ENCODE measurements around the gene AGBL5.

The AGBL5 gene

GRCh38 chr2:27053321-27053720 is 1.9 kb downstream of the AGBL5 start:
- Mint-ChIP-seq H3K27ac (no peak overlapping the region), H3K9me3 (no peaks in the 10 kb centered on the region), H3K27me3 (no peaks in the 10 kb centered on the region), H3K4me3 (peak overlapping the region; percentile 57), H3K36me3 (peaks cover 16% of the 10 kb centered on the region), H3K4me1 (peaks cover 19% of the 10 kb centered on the region)
- ATAC-seq (ENCODE audit: low read depth) (no peak), DNase-seq (ENCODE audit: low spot score in 2 of 2) (no peak)

DNA sequence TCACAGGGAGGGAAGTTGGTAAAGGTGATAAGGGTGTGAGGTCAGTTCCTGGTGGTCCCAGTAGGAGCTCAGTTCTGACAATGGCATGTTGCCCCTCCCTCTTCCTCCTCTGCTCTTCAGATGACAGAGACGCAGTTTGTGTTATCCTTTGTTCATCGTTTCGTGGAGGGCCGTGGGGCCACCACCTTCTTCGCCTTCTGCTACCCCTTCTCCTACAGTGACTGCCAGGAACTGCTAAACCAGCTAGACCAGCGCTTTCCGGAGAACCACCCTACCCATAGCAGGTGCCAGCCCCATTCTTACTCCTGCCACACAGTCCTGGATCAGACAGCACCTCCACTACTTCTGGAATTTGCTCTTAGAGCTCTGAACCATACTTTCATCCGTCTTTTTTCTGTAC is 2.3 kb downstream of the AGBL5 start:
- no peak overlapping the region for H3K4me3 Mint-ChIP-seq
- peaks cover 19% of the 10 kb centered on the region for H3K4me1 Mint-ChIP-seq
- H3K36me3 Mint-ChIP-seq: peaks cover 18% of the 10 kb centered on the region
- no peaks in the 10 kb centered on the region for H3K27me3 Mint-ChIP-seq
- DNase-seq (ENCODE audit: low spot score in 2 of 2): no peak
- no peaks in the 10 kb centered on the region for H3K9me3 Mint-ChIP-seq
- no peak for ATAC-seq (ENCODE audit: low read depth)
- H3K27ac Mint-ChIP-seq: no peak overlapping the region

GRCh38 chr2:27054721-27055120 is 3.3 kb downstream of the AGBL5 start:
- Mint-ChIP-seq H3K4me3 (no peak overlapping the region), H3K4me1 (peaks cover 15% of the 10 kb centered on the region), H3K9me3 (no peaks in the 10 kb centered on the region), H3K27ac (no peak overlapping the region), H3K27me3 (no peaks in the 10 kb centered on the region), H3K36me3 (peaks cover 20% of the 10 kb centered on the region)
- ATAC-seq (ENCODE audit: low read depth) (no peak), DNase-seq (ENCODE audit: low spot score in 2 of 2) (no peak)

DNA sequence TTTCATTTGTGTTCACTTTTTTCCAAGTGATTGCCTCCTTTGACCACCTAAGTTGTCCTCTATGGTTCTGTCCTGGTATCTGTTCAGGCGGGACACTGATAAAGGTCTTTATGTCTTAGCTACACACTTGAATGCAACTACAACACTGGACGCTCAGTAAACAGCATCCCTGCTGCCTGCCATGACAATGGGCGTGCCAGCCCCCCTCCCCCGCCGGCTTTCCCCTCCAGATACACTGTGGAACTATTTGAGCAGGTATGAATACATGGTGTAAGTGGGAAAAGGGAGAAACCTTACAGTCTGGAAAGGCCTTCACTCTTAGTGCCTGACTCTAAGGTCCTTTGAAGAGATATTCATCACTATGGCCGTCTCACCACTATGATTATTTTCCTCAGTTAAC is 5.7 kb downstream of the AGBL5 start:
- ATAC-seq (ENCODE audit: low read depth) (no peak), DNase-seq (ENCODE audit: low spot score in 2 of 2) (no peak)
- H3K4me3 Mint-ChIP-seq: no peak overlapping the region
- no peaks in the 10 kb centered on the region for H3K27me3 Mint-ChIP-seq
- H3K4me1 Mint-ChIP-seq: peaks cover 5% of the 10 kb centered on the region
- no peaks in the 10 kb centered on the region for H3K9me3 Mint-ChIP-seq
- H3K36me3 Mint-ChIP-seq: peaks cover 20% of the 10 kb centered on the region
- H3K27ac Mint-ChIP-seq: no peak overlapping the region

DNA sequence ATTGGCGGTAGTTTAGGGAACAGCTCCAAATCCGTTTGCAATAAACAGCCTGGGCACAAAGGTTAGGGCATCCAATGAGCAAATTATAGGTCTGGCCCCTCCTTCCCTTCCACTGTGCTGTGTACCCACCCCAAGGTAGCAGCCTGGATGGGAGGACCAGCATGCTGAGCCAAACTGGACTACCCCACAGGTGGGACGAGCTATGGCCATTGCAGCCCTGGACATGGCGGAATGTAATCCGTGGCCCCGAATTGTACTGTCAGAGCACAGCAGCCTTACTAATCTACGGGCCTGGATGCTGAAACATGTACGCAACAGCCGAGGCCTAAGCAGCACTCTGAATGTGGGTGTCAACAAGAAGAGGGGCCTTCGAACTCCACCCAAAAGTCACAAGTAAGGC is 6.7 kb downstream of the AGBL5 start:
- no peak overlapping the region for H3K27ac Mint-ChIP-seq
- H3K4me3 Mint-ChIP-seq: no peak overlapping the region
- peaks cover 7% of the 10 kb centered on the region for H3K4me1 Mint-ChIP-seq
- no peaks in the 10 kb centered on the region for H3K27me3 Mint-ChIP-seq
- ATAC-seq (ENCODE audit: low read depth) (no peak), DNase-seq (ENCODE audit: low spot score in 2 of 2) (no peak)
- no peaks in the 10 kb centered on the region for H3K9me3 Mint-ChIP-seq
- peaks cover 23% of the 10 kb centered on the region for H3K36me3 Mint-ChIP-seq

DNA sequence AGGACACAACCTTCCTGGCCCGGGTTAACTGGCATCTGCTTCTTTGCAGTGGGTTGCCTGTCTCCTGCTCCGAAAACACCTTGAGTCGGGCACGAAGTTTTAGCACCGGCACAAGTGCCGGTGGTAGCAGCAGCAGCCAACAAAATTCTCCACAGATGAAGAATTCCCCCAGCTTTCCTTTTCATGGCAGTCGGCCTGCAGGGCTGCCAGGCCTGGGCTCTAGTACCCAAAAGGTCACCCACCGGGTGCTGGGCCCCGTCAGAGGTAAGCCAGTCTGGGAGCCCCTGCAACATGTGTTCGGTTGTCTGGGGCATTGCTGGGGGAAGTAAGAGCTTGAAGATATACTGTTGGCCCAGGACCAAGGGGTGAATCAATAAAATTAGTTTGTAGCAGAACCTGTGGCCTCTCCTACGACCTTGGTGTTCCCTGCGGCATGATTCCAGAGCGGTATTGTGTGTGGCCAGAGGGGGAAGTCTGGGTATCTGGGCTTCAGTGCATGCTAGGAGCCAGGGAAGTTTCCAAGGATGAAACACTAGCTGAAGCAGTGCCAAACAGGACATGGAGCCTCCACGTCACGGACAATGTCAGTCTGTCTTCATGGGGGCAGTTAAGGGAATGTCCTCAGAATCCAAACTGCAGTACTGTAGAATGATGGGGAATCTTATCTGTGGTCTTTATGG is 7.8 kb downstream of the AGBL5 start:
- no peak for ATAC-seq (ENCODE audit: low read depth)
- Mint-ChIP-seq H3K4me3 (no peak overlapping the region), H3K27ac (no peak overlapping the region), H3K36me3 (peaks cover 18% of the 10 kb centered on the region), H3K27me3 (no peaks in the 10 kb centered on the region), H3K4me1 (peaks cover 10% of the 10 kb centered on the region), H3K9me3 (no peaks in the 10 kb centered on the region)
- DNase-seq (ENCODE audit: low spot score in 2 of 2): no peak

- H3K4me1 Mint-ChIP-seq: peaks cover 7% of the 10 kb centered on the region
- ATAC-seq (ENCODE audit: low read depth) (no peak), DNase-seq (ENCODE audit: low spot score in 2 of 2) (no peak)
- no peaks in the 10 kb centered on the region for H3K27me3 Mint-ChIP-seq
- H3K36me3 Mint-ChIP-seq: peaks cover 13% of the 10 kb centered on the region
- no peak overlapping the region for H3K27ac Mint-ChIP-seq
- no peak overlapping the region for H3K4me3 Mint-ChIP-seq
- no peaks in the 10 kb centered on the region for H3K9me3 Mint-ChIP-seq
Measured at GRCh38 chr2:27060323-27060722, 8.9 kb downstream of the AGBL5 start.

GRCh38 chr2:27065128-27065527 is 13.7 kb downstream of the AGBL5 start:
- H3K9me3 Mint-ChIP-seq: no peaks in the 10 kb centered on the region
- no peak overlapping the region for H3K27ac Mint-ChIP-seq
- peaks cover 26% of the 10 kb centered on the region for H3K4me1 Mint-ChIP-seq
- H3K36me3 Mint-ChIP-seq: peaks cover 23% of the 10 kb centered on the region
- ATAC-seq (ENCODE audit: low read depth) (no peak), DNase-seq (ENCODE audit: low spot score in 2 of 2) (no peak)
- no peaks in the 10 kb centered on the region for H3K27me3 Mint-ChIP-seq
- no peak overlapping the region for H3K4me3 Mint-ChIP-seq

DNA sequence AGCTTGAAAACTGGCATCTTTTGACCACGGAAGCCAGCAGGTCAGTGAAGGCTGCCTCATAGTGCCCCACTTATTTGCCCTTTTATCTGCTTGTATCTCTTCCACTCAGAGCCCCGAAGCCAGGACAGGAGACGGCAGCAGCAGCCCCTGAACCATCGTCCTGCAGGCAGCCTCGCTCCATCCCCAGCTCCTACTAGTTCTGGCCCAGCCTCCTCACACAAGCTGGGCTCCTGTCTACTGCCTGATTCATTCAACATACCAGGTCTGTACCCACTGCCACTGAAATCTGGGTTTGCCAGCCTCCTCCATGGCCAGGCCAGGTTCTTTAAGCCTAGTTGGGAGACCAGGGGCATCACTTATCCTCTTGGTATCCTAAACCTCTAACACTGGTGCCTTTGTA is 15.9 kb downstream of the AGBL5 start:
- H3K27ac Mint-ChIP-seq: no peak overlapping the region
- no peaks in the 10 kb centered on the region for H3K9me3 Mint-ChIP-seq
- no peak for DNase-seq (ENCODE audit: low spot score in 2 of 2)
- peaks cover 23% of the 10 kb centered on the region for H3K36me3 Mint-ChIP-seq
- H3K4me3 Mint-ChIP-seq: no peak overlapping the region
- H3K27me3 Mint-ChIP-seq: no peaks in the 10 kb centered on the region
- peaks cover 32% of the 10 kb centered on the region for H3K4me1 Mint-ChIP-seq
- no peak for ATAC-seq (ENCODE audit: low read depth)

GRCh38 chr2:27069436-27069835 is 18.0 kb downstream of the AGBL5 start:
- no peaks in the 10 kb centered on the region for H3K27me3 Mint-ChIP-seq
- H3K4me1 Mint-ChIP-seq: peaks cover 28% of the 10 kb centered on the region
- H3K36me3 Mint-ChIP-seq: peaks cover 19% of the 10 kb centered on the region
- no peak overlapping the region for H3K4me3 Mint-ChIP-seq
- H3K27ac Mint-ChIP-seq: peak overlapping the region; percentile 93
- ATAC-seq (ENCODE audit: low read depth) (no peak), DNase-seq (ENCODE audit: low spot score in 2 of 2) (no peak)
- H3K9me3 Mint-ChIP-seq: no peaks in the 10 kb centered on the region

- no peaks in the 10 kb centered on the region for H3K9me3 Mint-ChIP-seq
- peaks cover 34% of the 10 kb centered on the region for H3K4me1 Mint-ChIP-seq
- H3K4me3 Mint-ChIP-seq: peak overlapping the region; percentile 98
- H3K27ac Mint-ChIP-seq: peak overlapping the region; percentile 93
- H3K36me3 Mint-ChIP-seq: peaks cover 19% of the 10 kb centered on the region
- H3K27me3 Mint-ChIP-seq: no peaks in the 10 kb centered on the region
- DNase-seq (ENCODE audit: low spot score in 2 of 2): no peak
- ATAC-seq (ENCODE audit: low read depth): no peak
Measured at GRCh38 chr2:27069961-27070618, 18.6 kb downstream of the AGBL5 start.

GRCh38 chr2:27070653-27071276 is 19.3 kb downstream of the AGBL5 start:
- H3K9me3 Mint-ChIP-seq: no peaks in the 10 kb centered on the region
- peaks cover 17% of the 10 kb centered on the region for H3K36me3 Mint-ChIP-seq
- H3K27ac Mint-ChIP-seq: peak overlapping the region; percentile 93
- DNase-seq (ENCODE audit: low spot score in 2 of 2): no peak
- H3K4me1 Mint-ChIP-seq: peaks cover 34% of the 10 kb centered on the region
- H3K27me3 Mint-ChIP-seq: no peaks in the 10 kb centered on the region
- H3K4me3 Mint-ChIP-seq: peak overlapping the region; percentile 98
- peak; percentile 2 for ATAC-seq (ENCODE audit: low read depth)

- ATAC-seq (ENCODE audit: low read depth) (peak; percentile 92), DNase-seq (ENCODE audit: low spot score in 2 of 2) (peak; percentile 87 to 89)
- H3K4me1 Mint-ChIP-seq: peaks cover 37% of the 10 kb centered on the region
- H3K36me3 Mint-ChIP-seq: peaks cover 13% of the 10 kb centered on the region
- peak within 1 kb of the TSS; percentile 98 for H3K4me3 Mint-ChIP-seq
- H3K27ac Mint-ChIP-seq: peak within 1 kb of the TSS; percentile 93
- H3K27me3 Mint-ChIP-seq: no peaks in the 10 kb centered on the region
- H3K9me3 Mint-ChIP-seq: no peaks in the 10 kb centered on the region
Measured at GRCh38 chr2:27071277-27071989, 20.0 kb downstream of the AGBL5 start, which contains the start of gene OST4. Gene OST4, minus strand, starts transcription at chr2:27071654.
